T-helper 1 cell treated with Interleukin-12 subunit alpha and Interleukin-12 subunit beta and Interleukin-4 antibody, amounts not matched to agents 30 μg/mL and 1 μg/mL, for 36 hours (primary cell): ENCODE data around the gene SPATA9.
"Not testable (repeated sequence)": the region's sequence is repeated elsewhere in the genome, so short reads cannot be mapped to it uniquely, and the experiment has no call there.

Experiments
- H3K27ac Mint-ChIP-seq: one replicate; pipeline ENCODE4 v1.8.0; 2021; ENCODE audit warnings: mild to moderate bottlenecking, mixed read lengths
- H3K27me3 Mint-ChIP-seq: one replicate; pipeline ENCODE4 v1.8.0; 2021; ENCODE audit warnings: low read depth, mixed read lengths
- H3K36me3 Mint-ChIP-seq: one replicate; pipeline ENCODE4 v1.8.0; 2021; ENCODE audit warnings: low read depth, mixed read lengths
- H3K4me1 Mint-ChIP-seq: one replicate; pipeline ENCODE4 v1.8.0; 2021; ENCODE audit warnings: low read depth, mixed read lengths
- H3K4me3 Mint-ChIP-seq: one replicate; pipeline ENCODE4 v1.8.0; 2021; ENCODE audit warnings: mild to moderate bottlenecking, moderate library complexity, mixed read lengths
- H3K9me3 Mint-ChIP-seq: one replicate; pipeline ENCODE4 v1.8.0; 2021; ENCODE audit warnings: mixed read lengths

The SPATA9 gene

DNA sequence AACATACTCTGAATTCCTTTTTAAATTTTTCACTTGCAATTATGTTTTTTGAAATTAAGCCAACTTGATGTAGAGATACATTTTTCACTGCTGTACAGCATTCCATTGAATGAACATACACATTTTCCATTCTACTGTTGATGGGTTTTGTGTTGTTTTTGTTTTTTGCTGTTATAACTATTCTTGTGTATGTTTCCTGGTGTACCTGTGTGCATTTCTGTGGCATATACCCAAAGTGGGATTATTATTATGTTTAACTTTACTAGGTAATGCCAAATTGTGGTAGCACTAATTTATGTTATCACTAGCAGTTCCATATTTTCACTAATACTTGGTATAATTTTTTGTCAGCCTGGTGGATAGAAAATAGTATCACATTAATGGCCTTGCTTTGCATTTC lies 33.5 kb downstream of the SPATA9 start:
- Mint-ChIP-seq H3K4me1 (peaks cover 14% of the 10 kb centered on the region), H3K9me3 (no peaks in the 10 kb centered on the region), H3K4me3 (no peak overlapping the region), H3K36me3 (no peaks in the 10 kb centered on the region), H3K27me3 (no peaks in the 10 kb centered on the region), H3K27ac (no peak overlapping the region)

DNA sequence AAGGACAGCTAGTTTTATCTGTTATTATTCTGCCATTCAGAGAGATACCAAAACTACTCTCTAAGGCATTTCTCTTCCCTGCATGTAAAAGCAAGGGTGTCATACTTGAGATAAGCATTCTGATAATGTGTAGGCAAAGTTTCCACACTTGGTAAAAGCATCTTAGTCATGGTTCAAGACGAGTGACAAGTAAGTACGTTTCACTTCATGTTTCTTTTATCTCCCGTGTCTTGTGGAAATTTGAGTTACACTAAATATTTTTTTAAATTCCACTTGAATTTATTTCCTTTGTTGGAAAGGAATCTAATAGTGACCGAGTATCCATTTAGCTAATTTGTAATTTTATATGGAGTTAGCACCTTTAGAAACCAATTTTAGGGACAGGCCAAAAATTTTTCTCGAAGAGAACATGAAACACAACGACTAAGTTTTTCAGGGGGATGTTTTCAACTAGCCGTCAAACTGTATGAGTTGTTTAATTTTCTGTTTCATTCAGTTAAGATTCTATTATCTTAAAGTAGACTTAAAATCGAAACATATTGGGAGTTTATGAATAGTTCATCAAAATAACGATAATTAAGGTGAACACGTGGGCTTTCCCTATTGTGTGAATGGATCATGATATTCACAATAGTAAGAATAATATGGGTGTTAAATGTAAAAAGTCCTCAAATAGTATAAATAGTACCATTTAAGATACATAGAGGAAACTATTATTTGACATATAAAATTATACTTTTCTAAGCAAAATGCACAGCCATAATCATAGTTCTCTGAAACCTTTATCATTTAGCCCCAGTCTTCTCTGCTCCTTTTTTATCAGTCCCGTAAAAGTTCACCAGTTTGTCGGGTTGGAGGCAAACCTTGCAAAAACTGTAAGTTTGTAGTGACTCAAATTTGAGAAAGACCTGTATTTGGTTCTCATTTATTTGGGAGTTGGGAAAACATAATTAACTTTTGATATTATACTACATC lies 34.6 kb downstream of the SPATA9 start:
- Mint-ChIP-seq H3K27me3 (no peaks in the 10 kb centered on the region), H3K27ac (no peak overlapping the region), H3K36me3 (no peaks in the 10 kb centered on the region), H3K4me3 (peak overlapping the region; percentile 30), H3K9me3 (no peaks in the 10 kb centered on the region), H3K4me1 (peaks cover 18% of the 10 kb centered on the region)

DNA sequence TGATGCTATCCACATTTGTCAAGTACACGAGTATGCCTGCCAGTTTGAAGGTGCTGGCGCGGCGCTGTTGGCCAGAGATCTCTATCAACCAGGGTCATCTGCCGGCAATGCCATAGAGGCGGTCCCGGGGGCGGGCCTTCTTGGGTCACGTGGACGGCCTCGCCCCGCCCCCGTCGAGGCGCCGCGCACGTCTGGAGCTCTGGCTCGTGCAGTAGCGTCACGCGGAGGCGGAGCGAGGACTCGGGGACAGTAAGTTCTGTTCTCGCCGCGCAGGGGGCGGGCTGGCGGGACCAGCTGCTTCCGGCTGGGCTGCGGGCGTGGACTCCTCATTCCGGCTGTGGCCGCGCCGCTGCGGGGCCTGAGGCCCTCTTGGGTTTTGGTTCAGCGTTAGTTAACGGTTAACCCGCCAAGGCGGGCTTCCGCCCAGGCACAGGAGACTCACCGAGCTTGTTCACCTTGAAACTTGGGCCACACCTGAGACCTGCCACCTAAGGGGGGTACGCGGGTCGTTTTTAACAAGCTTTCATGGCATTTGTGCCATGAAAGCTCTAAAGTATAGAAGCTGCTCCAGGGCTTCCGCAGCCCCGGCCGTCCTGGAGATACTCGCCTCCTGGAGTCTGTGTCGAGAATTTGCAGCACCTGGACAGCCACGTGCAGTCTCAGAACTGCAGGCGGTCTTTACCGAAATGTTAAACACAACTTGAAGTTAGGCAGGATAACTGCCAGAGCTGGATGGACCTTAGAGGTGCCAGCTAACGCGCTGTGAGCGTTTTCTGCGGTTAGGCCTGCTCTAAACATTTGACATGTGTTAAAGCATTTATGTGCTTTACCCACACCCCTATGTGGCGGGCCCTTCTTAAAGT lies 36.0 kb downstream of the SPATA9 start, which contains the start of gene RFESD:
Gene RFESD (plus strand): TSS at position 209 of the 863 bp plus-strand sequence. CDS start 5,495 bp downstream, outside the sequence.
- Mint-ChIP-seq H3K9me3 (no peaks in the 10 kb centered on the region), H3K36me3 (no peaks in the 10 kb centered on the region), H3K4me1 (peaks cover 18% of the 10 kb centered on the region), H3K27me3 (no peaks in the 10 kb centered on the region), H3K27ac (peak within 1 kb of the TSS; percentile 82), H3K4me3 (peak within 1 kb of the TSS; percentile 74)

DNA sequence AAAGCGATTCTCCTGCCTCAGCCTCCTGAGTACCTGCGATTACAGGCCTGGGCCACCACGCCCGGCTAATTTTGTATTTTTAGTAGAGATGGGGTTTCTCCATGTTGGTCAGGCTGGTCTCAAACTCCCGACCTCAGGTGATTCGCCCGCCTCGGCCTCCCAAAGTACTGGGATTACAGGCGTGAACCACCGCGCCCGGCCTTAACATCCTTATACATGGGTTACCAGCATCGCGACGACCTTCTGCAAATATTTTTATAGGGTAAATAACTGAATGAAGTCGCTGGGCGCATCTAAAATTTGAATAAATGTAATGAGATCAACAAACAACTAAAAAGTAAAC lies 36.6 kb downstream of the SPATA9 start:
- Mint-ChIP-seq H3K4me3 (peak overlapping the region; percentile 74), H3K27ac (peak overlapping the region; percentile 82), H3K4me1 (peaks cover 18% of the 10 kb centered on the region)
- not testable (repeated sequence) for H3K9me3 Mint-ChIP-seq, H3K36me3 Mint-ChIP-seq, H3K27me3 Mint-ChIP-seq

DNA sequence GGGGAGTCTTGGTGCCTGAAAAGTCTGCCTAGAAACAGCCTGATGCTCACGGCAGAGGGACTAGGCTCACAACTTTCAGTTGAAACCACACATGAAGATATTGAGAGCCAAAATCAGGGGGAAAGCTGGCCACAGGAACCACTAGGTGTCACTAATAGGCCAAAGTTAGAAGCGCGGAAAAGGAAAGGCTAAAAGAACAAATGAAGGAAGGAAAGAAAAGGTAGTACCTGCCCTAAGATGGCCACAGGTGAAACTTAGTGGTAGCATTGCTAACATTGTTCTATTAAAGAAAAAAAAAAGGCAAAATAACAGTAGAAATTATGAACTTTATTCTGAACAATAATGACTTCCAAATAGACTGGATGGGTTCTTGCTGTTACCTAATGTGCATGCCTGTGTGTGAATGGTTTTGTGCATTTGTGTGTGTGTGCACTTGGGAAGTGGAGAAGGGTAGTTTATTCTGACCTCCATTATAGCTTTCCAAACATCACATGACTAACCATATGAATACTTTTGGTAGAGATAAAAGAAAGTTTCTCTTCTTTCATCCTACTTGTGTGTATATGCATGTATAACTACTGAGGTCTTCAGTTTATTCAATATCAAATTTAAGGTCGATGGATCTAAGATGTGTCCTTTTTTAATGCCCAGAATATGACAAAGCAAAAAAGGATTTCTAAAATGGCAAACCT lies 38.3 kb downstream of the SPATA9 start:
- Mint-ChIP-seq H3K4me3 (no peak overlapping the region), H3K9me3 (no peaks in the 10 kb centered on the region), H3K27me3 (peaks cover 8% of the 10 kb centered on the region), H3K36me3 (no peaks in the 10 kb centered on the region), H3K27ac (peak overlapping the region; percentile 10), H3K4me1 (peaks cover 18% of the 10 kb centered on the region)

DNA sequence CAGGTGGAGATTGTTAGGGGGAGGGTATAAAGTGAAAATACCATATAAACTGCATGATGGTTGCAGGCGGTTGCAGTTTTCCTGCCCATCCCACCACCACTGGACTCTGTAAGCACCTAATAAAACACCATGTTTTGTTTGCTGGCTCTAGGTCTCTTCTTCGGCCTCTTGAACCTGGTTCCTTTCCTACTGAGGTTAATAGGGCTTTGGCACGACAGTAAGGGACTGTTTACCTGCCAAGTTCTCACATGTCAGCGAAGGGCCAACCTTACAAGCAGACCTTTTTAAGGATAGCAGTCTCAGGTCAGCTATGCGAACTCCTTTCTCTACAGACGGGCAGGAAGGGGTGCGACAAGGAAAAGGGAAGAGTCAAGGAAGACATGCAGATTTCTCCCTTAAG lies 39.6 kb downstream of the SPATA9 start:
- Mint-ChIP-seq H3K4me1 (peaks cover 20% of the 10 kb centered on the region), H3K27me3 (peaks cover 20% of the 10 kb centered on the region), H3K36me3 (no peaks in the 10 kb centered on the region), H3K9me3 (no peaks in the 10 kb centered on the region), H3K4me3 (no peak overlapping the region), H3K27ac (no peak overlapping the region)

DNA sequence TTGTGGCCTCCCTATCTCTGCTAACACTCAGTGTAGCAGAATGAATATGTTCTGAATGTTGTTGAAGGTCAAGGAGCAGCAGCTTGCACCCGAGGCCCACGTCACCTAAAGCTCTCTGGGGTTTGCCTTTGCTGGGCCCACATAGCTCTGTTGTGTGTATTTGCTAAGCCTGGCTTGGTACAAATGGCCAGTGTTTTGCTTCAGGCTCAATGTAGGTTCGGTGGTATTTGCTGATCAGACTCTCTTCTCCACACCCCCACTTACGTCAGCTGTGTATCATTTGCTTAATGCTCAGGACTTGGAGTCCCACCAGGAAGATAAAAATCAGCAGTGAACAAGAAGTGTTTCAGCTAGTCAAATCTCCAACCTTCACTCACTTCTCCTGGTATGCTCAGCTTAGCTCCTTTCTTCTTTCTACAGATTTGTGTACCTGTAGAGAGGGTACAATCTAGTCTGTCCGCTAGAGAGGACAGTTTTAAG lies 41.0 kb downstream of the SPATA9 start:
- Mint-ChIP-seq H3K4me3 (no peak overlapping the region), H3K36me3 (no peaks in the 10 kb centered on the region), H3K27ac (no peak overlapping the region), H3K27me3 (peaks cover 24% of the 10 kb centered on the region), H3K9me3 (no peaks in the 10 kb centered on the region), H3K4me1 (peaks cover 16% of the 10 kb centered on the region)

DNA sequence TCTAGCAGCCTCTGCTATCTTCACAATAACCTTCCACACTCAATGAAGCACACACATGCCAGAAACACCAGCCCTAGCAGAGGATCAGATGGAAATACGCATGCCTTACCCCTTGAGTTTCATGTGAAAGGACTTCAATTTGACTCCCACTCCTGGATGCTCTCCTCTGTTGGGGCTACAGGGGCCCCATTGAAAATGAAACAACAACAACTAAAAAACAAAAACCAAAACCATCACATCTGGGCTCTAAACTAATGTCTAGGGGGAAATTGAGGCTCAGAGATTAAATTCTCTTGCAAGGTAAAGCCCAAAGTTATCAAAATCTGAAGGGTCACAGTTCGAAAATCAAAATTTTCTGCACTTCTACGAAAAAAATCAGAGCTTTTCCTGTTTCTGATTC lies 44.2 kb downstream of the SPATA9 start:
- no peak overlapping the region for H3K27ac Mint-ChIP-seq
- H3K36me3 Mint-ChIP-seq: peaks cover 2% of the 10 kb centered on the region
- no peak overlapping the region for H3K4me3 Mint-ChIP-seq
- peaks cover 37% of the 10 kb centered on the region for H3K27me3 Mint-ChIP-seq
- peaks cover 2% of the 10 kb centered on the region for H3K4me1 Mint-ChIP-seq
- peaks cover 3% of the 10 kb centered on the region for H3K9me3 Mint-ChIP-seq

DNA sequence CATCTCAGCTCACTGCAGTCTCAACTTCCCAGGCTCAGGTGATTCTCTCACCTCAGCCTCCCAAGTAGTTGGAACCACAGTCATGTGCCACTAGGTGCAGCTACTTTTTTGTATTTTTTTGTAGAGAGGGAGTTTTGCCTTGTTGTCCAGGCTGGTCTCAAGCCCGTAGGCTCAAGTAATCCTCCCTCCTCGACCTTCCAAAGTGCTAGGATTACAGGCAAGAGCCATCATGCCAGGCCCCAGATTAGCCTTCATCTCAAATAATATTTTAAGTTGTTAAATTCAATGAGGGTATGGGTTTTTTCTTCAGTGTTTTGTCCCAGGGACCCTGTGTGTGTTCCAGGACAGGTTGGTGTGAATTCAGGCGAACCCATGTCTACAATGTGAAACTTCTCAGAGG lies 48.7 kb downstream of the SPATA9 start:
- peaks cover 26% of the 10 kb centered on the region for H3K27me3 Mint-ChIP-seq
- H3K4me1 Mint-ChIP-seq: peaks cover 12% of the 10 kb centered on the region
- peaks cover 22% of the 10 kb centered on the region for H3K9me3 Mint-ChIP-seq
- no peak overlapping the region for H3K27ac Mint-ChIP-seq
- H3K36me3 Mint-ChIP-seq: peaks cover 13% of the 10 kb centered on the region
- no peak overlapping the region for H3K4me3 Mint-ChIP-seq

DNA sequence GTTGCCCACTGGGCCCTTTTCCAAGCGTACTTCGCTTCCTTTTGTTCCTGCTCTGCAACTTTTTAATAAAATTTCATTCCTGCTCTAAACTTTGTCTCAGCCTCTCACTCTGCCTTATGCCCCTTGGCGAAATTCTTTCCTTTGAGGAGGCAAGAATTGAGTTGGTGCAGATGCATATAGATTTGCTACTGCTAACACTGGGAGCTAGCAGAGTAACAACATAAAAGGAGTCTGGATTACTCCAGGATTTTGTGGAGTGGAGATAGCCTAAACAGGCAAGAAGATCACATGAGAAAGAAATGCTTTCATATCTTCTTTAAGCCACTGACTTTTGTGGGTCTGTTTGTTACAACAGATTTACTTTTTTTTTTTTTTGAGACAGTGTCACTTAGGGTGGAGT lies 49.1 kb downstream of the SPATA9 start:
- Mint-ChIP-seq H3K9me3 (peaks cover 22% of the 10 kb centered on the region), H3K27ac (no peak overlapping the region), H3K4me3 (no peak overlapping the region), H3K27me3 (peaks cover 22% of the 10 kb centered on the region), H3K36me3 (peaks cover 13% of the 10 kb centered on the region), H3K4me1 (peaks cover 11% of the 10 kb centered on the region)

DNA sequence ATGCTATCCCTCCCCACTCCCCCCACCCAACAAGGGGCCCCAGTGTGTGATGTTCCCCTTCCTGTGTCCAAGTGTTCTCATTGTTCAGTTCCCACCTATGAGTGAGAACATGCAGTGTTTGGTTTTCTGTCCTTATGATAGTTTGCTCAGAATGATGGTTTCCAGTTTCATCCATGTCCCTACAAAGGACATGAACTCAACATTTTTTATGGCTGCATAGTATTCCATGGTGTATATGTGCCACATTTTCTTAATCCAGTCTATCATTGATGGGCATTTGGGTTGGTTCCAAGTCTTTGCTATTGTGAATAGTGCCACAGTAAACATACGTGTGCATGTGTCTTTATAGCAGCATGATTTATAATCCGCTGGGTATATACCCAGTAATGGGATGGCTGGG lies 49.8 kb downstream of the SPATA9 start:
- H3K9me3 Mint-ChIP-seq: peaks cover 22% of the 10 kb centered on the region
- peaks cover 13% of the 10 kb centered on the region for H3K36me3 Mint-ChIP-seq
- peaks cover 17% of the 10 kb centered on the region for H3K27me3 Mint-ChIP-seq
- peaks cover 10% of the 10 kb centered on the region for H3K4me1 Mint-ChIP-seq
- not testable (repeated sequence) for H3K27ac Mint-ChIP-seq, H3K4me3 Mint-ChIP-seq

DNA sequence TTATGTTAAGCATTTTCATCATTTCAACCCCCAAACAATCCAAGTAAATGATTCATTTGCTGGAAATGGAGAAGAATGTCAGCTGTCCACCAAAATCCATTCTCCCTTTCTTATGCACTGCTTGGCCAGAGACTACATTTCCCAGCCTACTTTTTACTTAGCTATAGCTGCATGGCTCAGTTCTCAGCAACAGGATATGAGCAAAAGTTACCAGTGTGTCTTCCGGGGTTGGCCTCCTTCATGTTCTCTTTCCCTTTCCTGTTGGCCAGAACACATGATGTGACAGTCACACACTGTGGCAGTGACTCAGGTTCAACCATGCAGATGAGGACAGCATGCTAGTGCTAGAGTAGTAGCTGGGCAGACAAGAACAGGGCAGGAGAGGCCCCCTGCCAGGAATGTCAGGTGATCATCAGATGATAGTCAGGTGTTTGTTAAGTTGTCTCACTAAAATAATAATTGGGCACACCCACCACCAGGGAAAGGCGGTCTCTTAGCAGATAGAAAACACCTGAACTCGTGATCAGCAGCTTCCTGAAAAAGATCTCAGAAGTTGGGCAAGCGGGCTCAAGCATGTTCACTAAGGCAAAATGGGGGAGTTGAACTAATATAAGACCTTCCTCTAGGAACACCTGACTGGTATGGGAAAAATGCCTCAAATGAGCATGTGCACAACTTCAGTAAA lies 50.7 kb downstream of the SPATA9 start:
- H3K4me3 Mint-ChIP-seq: peak overlapping the region; percentile 26
- peaks cover 16% of the 10 kb centered on the region for H3K36me3 Mint-ChIP-seq
- peaks cover 21% of the 10 kb centered on the region for H3K27me3 Mint-ChIP-seq
- H3K9me3 Mint-ChIP-seq: peaks cover 22% of the 10 kb centered on the region
- H3K4me1 Mint-ChIP-seq: peaks cover 10% of the 10 kb centered on the region
- H3K27ac Mint-ChIP-seq: peak overlapping the region; percentile 95

DNA sequence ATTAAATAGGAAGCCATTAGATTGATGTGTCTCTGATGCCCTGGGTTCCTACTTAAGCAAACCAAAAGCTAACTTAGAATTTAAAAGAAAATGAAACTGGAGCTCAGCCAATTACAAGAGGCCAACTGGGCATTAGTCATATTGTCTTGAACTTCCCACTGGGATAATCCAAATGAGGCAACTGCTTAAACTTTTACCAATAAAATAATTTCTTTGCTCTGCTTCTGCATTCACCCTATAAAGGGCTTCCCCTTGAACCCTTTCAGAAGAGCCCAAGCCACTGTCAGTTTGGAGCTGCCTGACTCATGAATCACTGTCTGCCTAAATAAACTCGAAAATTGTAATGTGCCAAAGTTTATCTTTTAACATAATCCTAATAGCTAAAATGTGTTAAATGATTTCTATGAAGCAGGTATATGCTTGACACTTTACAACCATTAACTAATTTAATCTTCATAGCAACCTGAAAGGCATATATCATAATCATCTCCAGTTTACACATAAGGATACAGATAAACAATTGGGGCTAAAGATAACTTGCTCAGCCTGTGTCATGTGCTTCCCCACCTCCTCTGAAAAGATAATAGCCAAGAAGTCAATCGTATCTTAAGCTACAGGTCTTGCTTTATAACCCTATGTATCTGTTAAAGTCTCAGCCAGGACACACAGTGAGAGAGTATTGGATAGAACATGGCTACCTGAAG lies 51.4 kb downstream of the SPATA9 start:
- peaks cover 16% of the 10 kb centered on the region for H3K27me3 Mint-ChIP-seq
- H3K4me3 Mint-ChIP-seq: no peak overlapping the region
- peak overlapping the region; percentile 95 for H3K27ac Mint-ChIP-seq
- peaks cover 10% of the 10 kb centered on the region for H3K4me1 Mint-ChIP-seq
- H3K36me3 Mint-ChIP-seq: peaks cover 16% of the 10 kb centered on the region
- H3K9me3 Mint-ChIP-seq: peaks cover 22% of the 10 kb centered on the region
